GM12873 (cell line): ENCODE results near the gene OR52I2.

Source experiments
- CTCF ChIP-seq: IDR thresholded peaks from 2 replicates; pipeline ENCODE4 v1.5.1; 2012; ENCODE audit warnings: low read depth, mild to moderate bottlenecking, moderate library complexity, low read length, control low read depth; ENCODE audit not compliant: insufficient read depth; ENCODE audit errors: missing control alignments

OR52I2 gene

GRCh38 chr11:4581443-4581842 is at the start of gene OR52I2:
OR52I2 (plus strand) TSS chr11:4581743.
- no peak for TF ChIP-seq CTCF

GRCh38 chr11:4539603-4540219 is 41.8 kb upstream of the OR52I2 start:
- peak; percentile 79 for TF ChIP-seq CTCF

DNA sequence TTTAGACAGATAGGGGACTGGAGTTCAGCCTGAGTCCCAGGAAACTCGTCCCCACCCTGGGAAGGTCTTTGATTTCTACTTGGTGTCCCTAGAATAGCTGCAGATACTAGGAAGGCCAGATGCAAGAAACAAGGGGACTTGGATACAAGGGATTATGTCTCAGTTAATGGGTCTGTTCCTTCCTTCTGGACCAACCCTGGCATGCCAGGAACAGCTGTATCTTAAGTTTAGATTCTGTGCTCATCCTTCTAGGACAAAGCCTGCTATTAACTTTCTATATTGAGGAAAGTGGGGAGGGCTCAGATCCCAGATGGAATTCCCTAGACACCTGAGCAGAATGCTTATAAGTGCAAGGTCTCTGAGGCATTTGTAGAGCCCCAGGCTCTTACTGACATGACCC is 40.5 kb upstream of the OR52I2 start:
- no peak for TF ChIP-seq CTCF

DNA sequence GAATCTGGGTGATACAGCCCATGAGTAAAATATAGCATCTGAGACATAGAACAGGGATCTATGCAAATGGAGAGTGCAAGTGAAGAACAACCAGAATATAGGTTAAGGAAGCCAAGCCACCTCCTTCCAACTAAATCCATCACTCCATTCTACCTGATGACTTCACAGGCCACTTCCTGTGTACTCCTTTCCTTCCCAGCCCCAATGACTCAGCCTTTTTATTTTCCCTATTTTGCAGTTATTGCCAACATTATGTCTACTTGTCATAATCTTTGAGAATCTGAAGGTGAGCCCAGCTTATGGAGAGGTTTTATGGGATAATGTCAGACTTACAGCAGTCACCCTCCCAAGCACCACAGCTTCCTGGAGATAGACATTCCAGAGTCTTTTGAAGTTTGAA is 38.0 kb upstream of the OR52I2 start:
- no peak for TF ChIP-seq CTCF

- TF ChIP-seq CTCF, result no peak
Measured at GRCh38 chr11:4544891-4545290, 36.7 kb upstream of the OR52I2 start, which contains the start of gene OR52M1. OR52M1 (plus strand) TSS chr11:4545191; CDS start chr11:4545191, 0 bp downstream.

- no peak for TF ChIP-seq CTCF
Measured at GRCh38 chr11:4546878-4547277, 34.7 kb upstream of the OR52I2 start.

DNA sequence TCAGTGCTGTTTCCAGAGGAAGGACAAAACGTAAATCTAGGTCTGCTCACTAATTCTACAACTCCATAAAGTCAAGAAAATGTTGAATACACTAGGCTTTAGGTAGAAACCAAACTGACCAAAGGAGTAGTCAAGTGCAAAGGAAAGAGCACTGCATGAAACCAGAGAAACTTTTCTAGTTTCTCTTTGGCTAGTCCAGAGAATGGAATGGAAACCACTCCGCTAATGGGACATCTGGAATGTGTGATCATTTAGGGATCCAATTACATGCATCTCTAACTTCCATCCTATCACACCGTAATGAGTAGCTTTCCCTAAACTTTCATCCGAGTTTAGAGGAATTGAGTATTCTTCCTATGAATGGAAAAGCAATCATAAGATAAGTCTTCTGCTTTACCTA is 34.1 kb upstream of the OR52I2 start:
- no peak for TF ChIP-seq CTCF
